GM18520 (cell line): ENCODE results near the gene ARMC6.
A peak's percentile ranks its signal among the peaks of the same experiment; 100 is the strongest.
"Not testable (repeated sequence)": the region's sequence is repeated elsewhere in the genome, so short reads cannot be mapped to it uniquely, and the experiment has no call there.

Experiments used
- ATAC-seq: cut with Tn5 transposase; IDR thresholded peaks from one replicate; pipeline ENCODE4 v1.9.1; 2021; ENCODE audit not compliant: unreplicated experiment

Gene ARMC6

DNA sequence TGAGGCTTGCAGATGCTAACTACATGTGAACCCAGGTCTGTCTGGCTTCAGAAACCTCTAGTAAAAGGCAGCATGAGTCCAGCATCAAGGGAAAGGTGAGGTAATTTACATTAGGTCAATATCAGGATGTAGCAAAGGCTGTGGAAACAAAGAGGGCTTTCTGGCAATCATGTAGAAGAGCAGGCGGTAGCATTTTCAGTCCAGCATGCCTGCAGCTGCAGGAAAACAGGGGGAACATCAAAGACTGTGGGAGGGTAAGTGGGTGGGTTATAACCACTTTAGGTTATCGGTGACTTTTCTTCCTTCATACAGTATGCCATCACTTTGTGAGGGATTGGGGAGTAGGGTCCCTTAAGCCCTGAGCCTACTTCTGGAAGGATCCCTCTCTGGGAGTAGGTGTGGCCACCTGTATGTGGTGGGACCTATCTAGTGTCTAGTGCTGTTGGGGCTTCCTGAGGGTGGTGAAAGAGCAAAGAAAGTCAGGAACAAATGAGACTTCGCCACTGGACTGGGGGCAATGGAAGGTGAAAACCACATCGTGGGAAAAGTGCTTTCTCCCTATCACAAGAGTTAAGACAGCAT, 10.9 kb upstream of the ARMC6 start:
- ATAC-seq: no peak

DNA sequence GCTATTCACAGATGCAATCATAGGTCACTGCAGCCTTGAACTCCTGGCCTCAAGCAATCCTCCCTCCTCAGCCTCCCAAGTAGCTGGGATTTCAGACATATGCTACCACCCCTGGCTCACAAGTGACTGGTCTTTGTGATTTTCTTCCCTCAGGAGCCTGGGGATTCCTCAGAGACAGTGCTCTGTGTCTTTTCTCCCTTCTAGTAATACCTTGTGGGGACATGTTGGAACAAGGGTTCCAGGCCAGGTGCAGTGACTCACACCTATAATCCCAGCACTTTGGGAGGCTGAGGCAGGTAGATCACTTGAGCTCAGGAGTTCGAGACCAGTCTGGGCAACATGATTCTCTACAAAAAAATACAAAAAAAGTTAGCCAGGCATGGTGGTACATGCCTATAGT, 10.0 kb upstream of the ARMC6 start:
- not testable (repeated sequence) for ATAC-seq

DNA sequence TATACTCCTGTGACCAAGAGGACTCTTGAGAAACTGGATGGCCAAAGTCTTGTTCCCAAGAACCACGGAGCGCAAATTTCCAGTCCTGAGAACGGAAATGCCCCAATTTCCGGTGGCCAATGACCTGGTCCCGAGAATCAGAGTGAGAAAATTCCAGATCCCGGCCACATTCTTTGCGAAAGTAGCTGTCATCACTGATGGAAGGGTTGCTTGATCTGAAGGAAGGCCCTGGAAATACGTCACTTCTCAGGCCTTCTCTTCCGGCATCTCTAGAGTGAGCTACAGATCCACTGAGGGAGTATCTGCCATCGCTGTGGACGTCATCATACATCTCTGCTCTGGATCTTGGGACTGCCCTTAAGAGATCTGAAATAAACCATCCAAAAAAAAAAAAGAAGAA, 7.5 kb upstream of the ARMC6 start:
- ATAC-seq: no peak

DNA sequence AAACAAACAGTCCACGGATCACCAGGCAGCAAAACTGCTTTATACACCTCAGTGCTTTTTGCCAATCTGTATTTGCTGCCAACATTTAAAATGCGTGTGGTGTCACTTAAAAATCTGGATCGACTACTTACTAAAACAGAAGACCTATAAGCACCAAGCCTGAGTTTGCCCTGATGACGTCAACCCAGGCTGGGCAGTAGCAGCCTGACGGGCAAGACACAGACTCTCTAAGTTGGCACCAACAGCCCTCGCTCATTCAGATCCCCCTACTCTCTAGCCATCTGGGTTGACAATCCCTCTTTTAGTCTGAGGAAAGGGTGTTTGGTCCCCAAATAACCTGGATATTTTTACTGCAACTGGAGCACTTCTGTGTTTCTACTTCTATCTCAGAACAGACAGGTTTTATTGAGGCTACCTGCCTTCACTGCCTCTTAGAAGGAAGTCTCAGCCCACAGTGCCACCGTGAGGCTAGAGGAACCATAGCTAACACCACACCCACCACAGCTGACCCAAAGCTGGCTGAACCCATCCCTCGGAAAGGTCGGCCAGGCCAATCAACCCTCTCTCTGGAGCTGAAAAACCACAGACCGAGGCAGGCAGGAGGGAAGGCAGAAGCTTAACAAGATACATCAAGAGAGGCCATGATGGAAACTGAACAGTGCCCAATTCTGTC, 7.0 kb upstream of the ARMC6 start:
- ATAC-seq: no peak

DNA sequence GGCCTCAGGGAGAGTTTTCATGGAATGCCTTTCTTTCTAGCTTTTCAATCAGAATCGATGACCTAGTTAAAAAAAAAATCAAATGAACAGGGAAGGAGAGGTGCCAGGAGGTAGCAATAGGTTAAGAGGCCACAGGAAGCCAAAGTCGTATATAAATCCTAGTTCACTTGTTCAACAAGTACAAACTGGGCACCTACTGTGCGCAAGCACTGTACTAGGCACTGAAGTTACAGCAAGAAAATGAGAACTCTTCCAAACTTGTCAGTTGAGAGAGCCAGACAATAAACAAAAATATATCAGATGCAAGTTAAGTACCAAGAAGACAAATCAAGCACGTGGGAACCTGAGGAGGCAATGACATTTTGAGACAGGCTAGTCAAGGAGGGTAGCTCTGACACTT, 6.2 kb upstream of the ARMC6 start:
- no peak for ATAC-seq

DNA sequence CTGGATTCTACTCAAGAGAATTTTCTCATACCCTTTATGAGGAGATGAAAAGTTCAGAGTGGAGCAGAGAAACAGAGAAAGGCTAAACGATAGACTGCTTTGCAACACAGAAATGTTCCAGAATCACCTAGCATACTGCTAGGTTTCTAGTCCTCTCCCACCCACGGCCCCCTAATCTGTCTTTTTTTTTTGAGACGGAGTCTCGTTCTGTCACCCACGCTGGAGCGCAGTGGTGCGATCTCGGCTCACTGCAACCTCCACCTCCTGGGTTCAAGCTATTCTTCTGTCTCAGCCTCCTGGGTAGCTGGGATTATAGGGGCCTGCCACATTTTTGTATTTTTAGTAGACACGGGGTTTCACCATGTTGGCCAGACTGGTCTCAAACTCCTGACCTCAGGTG, 4.9 kb upstream of the ARMC6 start:
- ATAC-seq: no peak

DNA sequence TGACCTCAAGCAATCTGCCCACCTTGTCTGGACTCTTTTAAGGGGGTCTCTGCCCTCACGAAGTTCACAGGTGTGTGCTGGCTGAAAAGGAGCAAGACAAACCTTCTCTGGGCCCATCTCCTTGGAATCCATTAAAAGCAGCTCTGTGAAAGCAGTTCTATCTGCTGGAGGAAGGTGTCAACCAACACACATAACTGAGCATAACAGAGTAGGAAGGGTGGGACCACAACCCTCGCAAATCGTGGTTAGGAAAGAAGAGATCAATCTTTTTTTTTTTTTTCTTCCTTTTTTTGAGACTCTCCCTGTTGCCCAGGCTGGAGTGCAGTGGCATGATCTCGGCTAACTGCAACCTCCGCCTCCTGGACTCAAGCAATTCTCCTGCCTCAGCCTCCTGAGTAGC, 1.5 kb upstream of the ARMC6 start:
- no peak for ATAC-seq

DNA sequence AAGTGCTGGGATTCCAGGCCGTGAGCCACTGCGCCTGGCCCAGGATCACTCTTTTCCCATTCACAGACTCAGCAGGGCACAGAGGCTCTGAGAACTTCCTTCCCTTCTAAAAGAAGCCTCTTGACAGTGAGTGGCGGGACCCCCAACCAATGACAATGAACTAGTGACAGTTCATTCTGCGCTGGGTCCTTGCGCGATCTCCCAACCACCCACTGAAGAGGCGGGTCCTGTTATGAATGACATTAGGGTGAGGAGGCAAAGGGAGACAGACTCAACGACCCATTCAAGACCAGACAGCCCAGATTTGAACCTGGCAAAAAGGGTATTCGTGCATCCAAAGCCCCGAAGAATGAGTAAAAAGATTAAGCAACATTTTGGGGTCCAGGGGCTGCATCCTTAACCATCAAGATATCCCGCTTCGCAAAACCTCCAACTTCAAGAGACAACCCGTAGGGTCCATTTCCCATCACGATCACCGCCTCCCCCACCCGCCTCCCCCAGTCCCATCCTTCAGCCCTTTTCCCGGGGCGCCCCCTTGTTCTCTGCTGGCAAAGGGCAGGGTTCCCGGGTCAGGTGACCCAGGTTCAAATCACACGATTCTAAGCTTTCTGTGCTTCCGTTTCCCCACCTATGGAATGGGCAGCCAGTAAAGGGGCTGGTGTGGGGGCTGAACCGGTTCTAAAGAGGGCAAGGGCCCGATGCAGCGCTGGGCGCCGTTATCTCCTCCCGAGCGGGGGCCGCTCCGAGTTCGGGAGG, 805 bp upstream of the ARMC6 start:
- ATAC-seq: peak; percentile 3

DNA sequence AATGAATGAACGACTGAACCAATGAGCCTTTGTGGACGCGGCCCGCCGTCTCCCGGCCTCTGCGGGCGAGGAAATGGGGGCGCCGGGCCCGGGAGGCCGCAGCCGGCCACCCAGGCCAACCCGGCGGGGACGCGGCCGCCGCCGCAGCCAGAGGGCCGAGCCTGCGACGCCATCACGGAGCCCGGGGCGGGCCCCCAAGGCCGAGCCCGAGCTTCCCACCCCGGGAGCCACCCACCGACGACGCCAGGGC, 302 bp upstream of the ARMC6 start:
- ATAC-seq: no peak

DNA sequence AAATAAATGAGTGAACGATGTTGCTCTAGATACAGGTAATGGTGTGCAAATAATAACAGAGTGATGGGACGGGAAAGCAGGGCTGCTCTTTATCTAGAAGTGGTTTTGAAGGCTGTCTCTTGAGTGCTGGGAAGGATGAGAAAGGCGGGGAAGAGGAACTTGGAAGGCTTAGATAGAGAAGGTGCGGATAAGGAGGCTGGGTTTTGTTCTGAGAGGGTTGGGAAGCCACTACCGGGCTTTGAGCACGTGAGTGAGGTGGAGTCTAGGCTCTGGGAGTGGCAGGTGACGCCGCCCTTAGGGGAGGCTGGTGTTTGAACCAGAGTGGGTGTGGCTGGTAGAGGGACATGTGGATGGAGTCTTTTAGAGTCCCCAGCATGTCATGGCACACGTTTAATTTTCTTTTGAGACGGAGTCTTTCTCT, 811 bp downstream of the ARMC6 start:
- ATAC-seq: peak; percentile 34

DNA sequence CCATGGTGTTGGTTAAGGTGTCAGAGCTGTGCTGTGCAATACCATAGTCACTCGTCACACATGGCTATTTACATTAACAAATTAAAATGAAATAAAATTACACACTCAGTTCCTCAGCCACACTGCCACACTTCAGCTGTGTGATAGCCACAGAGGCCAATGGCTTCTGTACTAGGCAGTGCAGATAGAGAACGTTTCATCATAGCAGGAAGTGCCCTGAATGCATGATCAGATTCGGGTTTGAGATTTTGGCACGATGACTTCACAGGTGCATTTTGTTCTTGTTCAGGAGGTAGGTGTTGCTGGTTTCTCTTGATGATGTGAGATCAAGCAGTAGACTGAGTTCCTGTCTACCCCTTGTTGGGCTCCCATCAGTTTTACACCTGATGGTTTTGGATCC, 6.5 kb downstream of the ARMC6 start:
- ATAC-seq: no peak

DNA sequence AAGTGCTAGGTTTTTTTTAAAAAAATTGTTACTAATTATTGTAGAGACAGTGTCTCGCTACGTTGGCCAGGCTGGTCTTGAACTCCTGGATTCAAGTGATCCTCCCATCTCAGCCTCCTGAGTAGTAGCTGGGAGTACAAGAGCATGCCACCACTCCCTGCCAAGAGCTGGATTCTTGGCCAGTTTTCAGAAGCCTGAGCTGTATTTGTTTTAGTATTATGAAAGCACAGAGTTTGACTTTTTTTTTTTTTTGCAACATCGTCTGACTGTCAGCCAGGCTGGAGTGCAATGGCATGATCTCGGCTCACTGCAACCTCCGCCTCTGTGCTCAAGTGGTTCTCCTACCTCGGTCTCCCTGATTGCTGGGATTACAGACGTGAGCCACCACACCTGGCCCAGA, 7.0 kb downstream of the ARMC6 start:
- no peak for ATAC-seq

DNA sequence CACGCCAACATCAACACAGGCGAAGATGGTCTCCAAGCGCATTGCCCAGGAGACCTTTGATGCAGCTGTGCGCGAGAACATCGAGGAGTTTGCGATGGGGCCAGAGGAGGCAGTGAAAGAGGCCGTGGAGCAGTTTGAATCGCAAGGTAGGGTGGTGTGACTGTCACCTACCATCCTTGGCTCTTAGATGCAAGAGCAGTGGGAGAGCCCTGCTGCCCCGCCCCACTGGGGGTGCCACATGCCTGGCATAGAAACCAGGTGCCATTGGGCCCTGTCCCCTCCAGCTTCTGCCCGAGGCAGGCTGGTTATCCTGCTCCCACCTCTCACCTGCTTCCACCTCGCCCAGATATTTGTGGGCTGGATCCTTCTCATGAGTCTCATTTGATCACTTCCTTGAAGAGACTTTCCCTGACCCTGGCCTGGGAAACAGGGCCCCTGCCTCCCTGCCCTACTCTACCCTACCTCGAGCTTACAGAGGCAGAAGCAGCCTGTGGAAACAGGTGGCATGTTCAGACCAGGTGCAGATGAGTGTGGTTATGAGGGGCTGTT, 9.4 kb downstream of the ARMC6 start:
- no peak for ATAC-seq

DNA sequence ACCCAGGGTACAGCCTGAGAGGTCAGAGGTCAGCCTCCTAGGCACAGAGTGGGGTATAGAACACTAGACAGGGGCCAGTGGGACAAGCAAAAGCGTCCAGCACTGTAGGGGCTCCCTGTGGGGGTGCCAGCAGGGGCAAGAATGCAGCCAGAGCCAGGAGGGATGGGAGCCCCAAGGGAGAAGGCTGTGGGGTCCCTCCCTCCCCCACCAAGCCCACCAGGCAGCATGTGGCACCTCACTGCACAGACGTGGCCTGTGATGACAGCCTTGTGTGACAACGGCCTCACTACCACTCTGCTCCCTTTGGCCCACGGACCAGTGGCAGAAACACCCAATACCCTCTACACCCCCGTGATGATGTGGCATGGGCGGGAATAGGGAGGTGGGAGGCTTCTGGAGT, 10.1 kb downstream of the ARMC6 start:
- ATAC-seq: no peak

DNA sequence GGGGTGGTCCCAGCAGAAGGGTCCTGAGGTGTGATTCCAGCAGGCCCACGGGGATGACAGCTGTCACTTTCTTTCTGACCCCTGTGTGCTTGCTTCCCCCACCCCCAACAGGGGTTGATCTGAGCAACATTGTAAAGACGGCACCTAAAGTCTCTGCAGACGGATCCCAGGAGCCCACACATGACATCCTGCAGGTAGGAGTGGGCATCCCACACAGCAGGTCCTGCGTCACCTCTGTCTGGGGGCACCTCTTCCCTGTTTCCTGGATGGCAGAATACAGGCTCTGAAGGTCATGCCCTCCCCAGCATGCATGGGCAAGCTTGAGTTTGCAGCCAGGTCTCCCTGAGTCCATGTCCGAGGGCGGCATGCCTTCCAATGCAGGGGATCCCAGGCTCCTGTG, 10.5 kb downstream of the ARMC6 start:
- no peak for ATAC-seq

DNA sequence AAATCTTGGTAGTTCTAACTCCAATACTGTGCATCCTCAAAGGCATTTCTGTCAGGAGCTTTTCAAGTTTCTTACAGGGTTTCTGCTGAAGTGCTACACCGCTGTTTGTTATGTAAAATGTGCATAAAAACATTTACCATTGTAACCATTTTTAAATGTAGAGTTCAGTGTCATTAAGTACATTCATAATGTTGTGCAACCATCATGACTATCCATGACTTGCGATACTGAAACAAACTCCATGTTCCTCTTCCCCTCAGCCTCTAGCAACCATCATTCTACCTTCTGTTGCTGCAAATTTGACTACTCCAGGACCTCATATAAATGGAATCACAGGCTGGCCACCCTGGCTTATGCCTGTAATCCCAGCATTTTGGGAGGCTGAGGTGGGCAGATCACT, 16.0 kb downstream of the ARMC6 start:
- ATAC-seq: no peak

DNA sequence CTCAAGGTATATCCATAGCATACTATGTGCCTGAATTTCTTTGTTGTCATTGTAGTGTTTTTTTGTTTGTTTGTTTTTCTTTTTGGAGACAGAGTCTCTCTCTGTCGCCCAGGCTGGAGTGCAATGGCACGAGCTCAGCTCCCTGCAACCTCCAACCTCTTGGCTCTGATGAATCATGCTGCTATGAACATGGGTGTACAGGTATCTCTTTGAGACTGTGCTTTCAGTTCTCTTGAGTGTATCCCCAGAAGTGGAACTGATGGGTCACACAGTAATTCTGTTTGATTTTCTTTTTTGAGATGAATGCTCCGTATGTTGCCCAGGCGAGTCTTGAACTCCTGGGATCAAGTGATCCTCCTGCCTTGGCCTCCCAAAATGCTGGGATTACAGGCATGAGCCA, 16.7 kb downstream of the ARMC6 start:
- no peak for ATAC-seq

DNA sequence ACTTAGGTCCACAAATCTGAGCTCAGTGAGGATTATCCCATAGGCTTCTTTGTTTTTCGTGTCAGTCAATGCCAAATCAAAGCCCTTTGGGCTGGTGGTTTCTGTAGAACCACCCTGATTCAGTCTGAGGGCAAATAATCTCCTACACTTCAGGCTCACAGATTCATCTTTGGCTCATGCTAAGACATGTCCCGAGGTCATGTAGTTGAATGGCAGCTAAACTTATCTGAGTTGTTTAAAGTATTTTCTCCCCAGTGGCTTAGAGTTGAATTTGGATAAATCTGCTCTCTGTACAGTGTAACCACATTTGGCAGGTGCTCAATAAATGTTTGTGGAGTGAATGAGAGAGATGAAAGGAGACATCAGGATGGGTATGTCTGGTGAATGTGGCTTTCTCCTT, 17.3 kb downstream of the ARMC6 start:
- no peak for ATAC-seq

DNA sequence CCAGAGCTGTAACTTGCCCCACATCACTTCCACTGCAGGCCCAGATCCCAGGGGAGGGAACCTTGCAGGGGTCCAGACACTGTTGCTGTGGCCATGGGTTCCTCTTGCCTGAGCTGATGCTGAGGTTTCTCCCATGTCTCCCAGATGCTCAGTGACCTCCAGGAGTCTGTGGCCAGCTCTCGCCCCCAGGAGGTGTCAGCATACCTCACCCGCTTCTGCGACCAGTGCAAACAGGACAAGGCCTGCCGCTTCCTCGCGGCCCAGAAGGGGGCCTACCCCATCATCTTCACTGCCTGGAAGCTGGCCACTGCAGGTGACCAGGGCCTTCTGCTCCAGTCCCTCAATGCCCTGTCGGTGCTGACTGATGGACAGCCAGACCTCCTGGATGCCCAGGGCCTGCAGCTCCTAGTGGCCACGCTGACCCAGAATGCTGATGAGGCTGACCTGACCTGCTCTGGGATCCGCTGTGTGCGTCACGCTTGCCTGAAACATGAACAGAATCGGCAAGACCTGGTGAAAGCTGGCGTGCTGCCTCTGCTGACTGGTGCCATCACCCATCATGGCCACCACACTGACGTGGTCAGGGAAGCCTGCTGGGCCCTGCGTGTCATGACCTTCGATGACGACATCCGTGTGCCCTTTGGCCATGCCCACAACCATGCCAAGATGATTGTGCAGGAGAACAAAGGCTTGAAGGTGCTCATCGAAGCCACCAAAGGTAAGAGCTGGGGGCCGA, 18.2 kb downstream of the ARMC6 start:
- no peak for ATAC-seq

DNA sequence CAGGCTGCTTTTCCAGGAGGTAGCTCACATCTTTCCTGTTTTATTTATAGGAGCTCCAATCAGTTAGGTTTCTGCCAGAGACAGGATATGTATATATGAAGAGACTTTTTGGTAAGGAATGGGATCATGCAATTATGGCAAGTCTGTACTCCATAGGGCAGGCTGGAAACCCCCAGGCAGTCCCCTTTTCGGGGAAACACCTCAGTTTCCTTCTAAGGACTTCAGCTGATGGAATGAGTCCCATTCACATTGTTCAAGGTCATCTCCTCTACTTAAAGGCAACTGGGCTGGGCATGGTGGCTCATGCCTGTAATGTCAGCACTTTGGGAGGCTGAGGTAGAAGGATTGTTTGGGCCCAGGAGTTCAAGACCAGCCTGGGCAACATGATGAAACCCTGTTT, 19.5 kb downstream of the ARMC6 start:
- no peak for ATAC-seq

DNA sequence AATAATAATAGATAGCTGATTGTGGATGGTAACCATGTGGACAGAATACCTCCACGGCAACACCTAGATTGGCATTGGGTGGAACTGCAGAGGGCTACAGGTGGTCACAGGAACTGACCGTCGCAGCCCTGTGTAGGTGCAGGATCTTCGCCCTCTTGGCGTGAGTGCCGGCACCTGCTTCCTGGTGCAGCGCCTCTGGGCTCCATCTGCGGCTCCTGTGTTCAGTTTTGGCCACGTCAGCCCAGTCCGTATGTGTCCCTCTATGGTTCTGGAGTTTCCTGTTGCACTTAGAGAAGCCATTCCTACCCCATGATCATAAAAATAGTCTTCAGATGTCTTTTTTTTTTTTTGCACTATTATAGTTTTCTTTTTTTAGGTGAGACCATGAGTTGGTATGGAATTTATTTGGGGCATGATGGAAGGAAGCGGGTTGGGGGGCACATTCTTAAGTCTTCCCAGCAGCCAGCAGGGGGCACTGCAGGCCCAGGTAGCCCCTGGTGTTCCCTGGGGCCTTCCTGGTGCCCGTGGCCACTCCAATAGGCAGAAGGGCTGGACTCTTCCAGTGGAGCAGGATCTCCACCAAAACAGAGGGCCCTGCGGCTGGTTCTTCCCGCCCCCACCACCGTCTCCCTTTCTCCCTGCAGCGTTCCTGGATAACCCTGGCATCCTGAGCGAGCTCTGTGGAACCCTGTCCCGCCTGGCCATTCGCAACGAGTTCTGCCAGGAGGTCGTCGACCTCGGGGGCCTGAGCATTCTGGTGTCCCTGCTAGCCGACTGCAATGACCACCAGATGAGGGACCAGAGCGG, 20.3 kb downstream of the ARMC6 start:
- no peak for ATAC-seq
